ENCODE data around the gene ZNF646. TPM values are rescaled to one million over a fixed set of nuclear protein-coding genes. Genes with fewer than 3 reads are reported as not detected.

Gene ZNF646
- total RNA-seq, 1 donor from 2014 or later, result 7.5 TPM

DNA sequence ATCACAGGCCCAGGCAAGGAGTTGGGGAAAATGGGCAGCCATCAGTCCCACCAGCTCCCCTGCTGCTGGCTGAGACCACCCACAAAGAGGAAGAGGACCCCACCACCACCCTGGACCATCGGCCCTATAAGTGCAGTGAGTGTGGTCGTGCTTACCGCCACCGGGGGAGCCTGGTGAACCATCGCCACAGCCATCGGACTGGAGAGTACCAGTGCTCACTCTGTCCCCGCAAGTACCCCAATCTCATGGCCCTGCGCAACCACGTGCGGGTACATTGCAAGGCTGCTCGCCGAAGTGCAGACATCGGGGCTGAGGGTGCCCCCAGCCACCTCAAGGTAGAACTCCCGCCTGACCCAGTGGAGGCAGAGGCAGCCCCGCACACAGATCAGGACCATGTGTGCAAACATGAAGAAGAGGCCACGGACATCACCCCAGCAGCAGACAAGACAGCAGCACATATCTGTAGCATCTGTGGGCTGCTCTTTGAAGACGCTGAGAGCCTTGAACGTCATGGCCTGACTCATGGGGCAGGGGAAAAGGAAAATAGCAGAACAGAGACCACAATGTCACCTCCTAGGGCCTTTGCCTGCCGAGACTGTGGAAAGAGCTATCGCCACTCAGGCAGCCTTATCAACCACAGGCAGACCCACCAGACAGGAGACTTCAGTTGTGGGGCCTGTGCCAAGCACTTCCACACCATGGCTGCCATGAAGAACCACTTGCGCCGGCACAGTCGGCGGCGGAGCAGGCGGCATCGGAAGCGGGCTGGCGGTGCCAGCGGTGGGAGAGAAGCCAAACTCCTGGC lies 3.6 kb downstream of the ZNF646 start:
- Histone ChIP-seq H3K9ac (no peak overlapping the region), H3K27ac (no peak overlapping the region), H3K9me3 (ENCODE audit: low read depth) (no peaks in the 10 kb centered on the region), H2AFZ (replicated peaks) (no peak overlapping the region), H3K27me3 (no peaks in the 10 kb centered on the region), H3K4me1 (peaks cover 6% of the 10 kb centered on the region), H3K79me2 (ENCODE audit: low read depth) (peaks cover 34% of the 10 kb centered on the region), H3F3A (ENCODE audit: low read depth) (peaks cover 21% of the 10 kb centered on the region), H3K4me2 (no peak overlapping the region), H3K36me3 (no peaks in the 10 kb centered on the region), H4K20me1 (ENCODE audit: low read depth) (peaks cover 57% of the 10 kb centered on the region), H3K4me3 (no peak overlapping the region)
- no peak overlapping the region for H3K4me3 Mint-ChIP-seq
- H3K4me1 Mint-ChIP-seq, result peaks cover 10% of the 10 kb centered on the region
- peaks cover 22% of the 10 kb centered on the region for H3K36me3 Mint-ChIP-seq
- TF ChIP-seq, protein P1, sequence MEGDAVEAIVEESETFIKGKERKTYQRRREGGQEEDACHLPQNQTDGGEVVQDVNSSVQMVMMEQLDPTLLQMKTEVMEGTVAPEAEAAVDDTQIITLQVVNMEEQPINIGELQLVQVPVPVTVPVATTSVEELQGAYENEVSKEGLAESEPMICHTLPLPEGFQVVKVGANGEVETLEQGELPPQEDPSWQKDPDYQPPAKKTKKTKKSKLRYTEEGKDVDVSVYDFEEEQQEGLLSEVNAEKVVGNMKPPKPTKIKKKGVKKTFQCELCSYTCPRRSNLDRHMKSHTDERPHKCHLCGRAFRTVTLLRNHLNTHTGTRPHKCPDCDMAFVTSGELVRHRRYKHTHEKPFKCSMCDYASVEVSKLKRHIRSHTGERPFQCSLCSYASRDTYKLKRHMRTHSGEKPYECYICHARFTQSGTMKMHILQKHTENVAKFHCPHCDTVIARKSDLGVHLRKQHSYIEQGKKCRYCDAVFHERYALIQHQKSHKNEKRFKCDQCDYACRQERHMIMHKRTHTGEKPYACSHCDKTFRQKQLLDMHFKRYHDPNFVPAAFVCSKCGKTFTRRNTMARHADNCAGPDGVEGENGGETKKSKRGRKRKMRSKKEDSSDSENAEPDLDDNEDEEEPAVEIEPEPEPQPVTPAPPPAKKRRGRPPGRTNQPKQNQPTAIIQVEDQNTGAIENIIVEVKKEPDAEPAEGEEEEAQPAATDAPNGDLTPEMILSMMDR (IDR thresholded peaks at IDR 0.05), result no peak
- TF ChIP-seq EZH2phosphoT487 (IDR thresholded peaks at IDR 0.05) (no peak), EZH2 (IDR thresholded peaks at IDR 0.05) (no peak)
- no peaks in the 10 kb centered on the region for H3K9me3 Mint-ChIP-seq
- DNase-seq (ENCODE audit: low spot score), result no peak
- no peak overlapping the region for H3K27ac Mint-ChIP-seq
- peaks cover 13% of the 10 kb centered on the region for H3K27me3 Mint-ChIP-seq (ENCODE audit: insufficient read depth, low read depth)

DNA sequence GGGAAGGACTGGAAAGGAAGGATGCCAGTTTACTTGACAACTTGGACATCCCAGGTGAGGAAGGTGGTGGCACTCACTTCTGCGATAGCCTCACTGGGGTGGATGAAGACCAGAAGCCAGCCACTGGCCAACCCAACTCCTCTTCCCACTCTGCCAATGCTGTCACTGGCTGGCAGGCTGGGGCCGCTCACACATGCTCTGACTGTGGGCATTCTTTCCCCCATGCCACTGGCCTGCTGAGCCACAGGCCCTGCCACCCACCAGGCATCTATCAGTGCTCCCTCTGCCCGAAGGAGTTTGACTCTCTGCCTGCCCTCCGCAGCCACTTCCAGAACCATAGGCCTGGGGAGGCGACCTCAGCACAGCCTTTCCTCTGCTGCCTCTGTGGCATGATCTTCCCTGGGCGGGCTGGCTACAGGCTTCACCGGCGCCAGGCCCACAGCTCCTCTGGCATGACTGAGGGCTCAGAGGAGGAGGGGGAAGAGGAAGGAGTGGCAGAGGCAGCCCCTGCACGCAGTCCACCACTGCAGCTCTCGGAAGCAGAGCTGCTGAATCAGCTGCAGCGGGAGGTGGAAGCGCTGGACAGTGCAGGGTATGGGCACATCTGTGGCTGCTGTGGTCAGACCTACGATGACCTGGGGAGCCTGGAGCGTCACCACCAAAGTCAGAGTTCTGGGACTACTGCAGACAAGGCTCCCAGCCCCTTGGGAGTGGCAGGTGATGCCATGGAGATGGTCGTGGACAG lies 4.5 kb downstream of the ZNF646 start:
- Histone ChIP-seq H2AFZ (replicated peaks) (no peak overlapping the region), H3F3A (ENCODE audit: low read depth) (peaks cover 15% of the 10 kb centered on the region), H3K27me3 (no peaks in the 10 kb centered on the region), H3K36me3 (no peaks in the 10 kb centered on the region), H3K9ac (no peak overlapping the region), H3K4me3 (no peak overlapping the region), H3K4me2 (no peak overlapping the region), H3K4me1 (peaks cover 6% of the 10 kb centered on the region), H3K79me2 (ENCODE audit: low read depth) (peaks cover 31% of the 10 kb centered on the region), H3K27ac (no peak overlapping the region), H3K9me3 (ENCODE audit: low read depth) (no peaks in the 10 kb centered on the region), H4K20me1 (ENCODE audit: low read depth) (peaks cover 59% of the 10 kb centered on the region)
- Mint-ChIP-seq H3K27me3 (ENCODE audit: insufficient read depth, low read depth) (peaks cover 13% of the 10 kb centered on the region), H3K27ac (no peak overlapping the region), H3K4me1 (peaks cover 10% of the 10 kb centered on the region), H3K4me3 (no peak overlapping the region), H3K36me3 (peaks cover 24% of the 10 kb centered on the region), H3K9me3 (no peaks in the 10 kb centered on the region)
- TF ChIP-seq, protein P1 (IDR thresholded peaks at IDR 0.05), result no peak
- no peak for TF ChIP-seq EZH2 (IDR thresholded peaks at IDR 0.05)
- no peak for TF ChIP-seq EZH2phosphoT487 (IDR thresholded peaks at IDR 0.05)
- DNase-seq (ENCODE audit: low spot score), result no peak

DNA sequence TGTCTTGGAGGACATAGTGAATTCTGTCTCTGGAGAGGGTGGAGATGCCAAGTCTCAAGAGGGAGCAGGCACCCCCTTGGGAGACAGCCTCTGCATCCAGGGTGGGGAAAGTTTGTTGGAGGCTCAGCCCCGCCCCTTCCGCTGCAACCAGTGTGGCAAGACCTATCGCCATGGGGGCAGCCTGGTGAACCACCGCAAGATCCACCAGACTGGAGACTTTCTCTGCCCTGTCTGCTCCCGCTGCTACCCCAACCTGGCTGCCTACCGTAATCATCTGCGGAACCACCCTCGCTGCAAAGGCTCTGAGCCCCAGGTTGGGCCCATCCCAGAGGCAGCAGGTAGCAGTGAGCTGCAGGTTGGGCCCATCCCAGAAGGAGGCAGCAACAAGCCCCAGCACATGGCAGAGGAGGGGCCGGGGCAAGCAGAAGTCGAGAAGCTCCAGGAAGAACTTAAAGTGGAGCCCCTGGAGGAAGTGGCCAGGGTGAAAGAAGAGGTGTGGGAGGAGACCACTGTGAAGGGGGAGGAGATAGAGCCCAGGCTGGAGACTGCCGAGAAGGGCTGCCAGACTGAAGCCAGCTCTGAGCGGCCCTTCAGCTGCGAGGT lies 5.2 kb downstream of the ZNF646 start:
- no peaks in the 10 kb centered on the region for H3K9me3 ChIP-seq (ENCODE audit: low read depth)
- no peak for TF ChIP-seq EZH2phosphoT487 (IDR thresholded peaks at IDR 0.05)
- TF ChIP-seq EZH2 (IDR thresholded peaks at IDR 0.05), result no peak
- TF ChIP-seq, protein P1 (IDR thresholded peaks at IDR 0.05), result no peak
- no peaks in the 10 kb centered on the region for H3K27me3 ChIP-seq
- Mint-ChIP-seq H3K4me3 (no peak overlapping the region), H3K9me3 (no peaks in the 10 kb centered on the region), H3K4me1 (peaks cover 10% of the 10 kb centered on the region), H3K36me3 (peaks cover 24% of the 10 kb centered on the region), H3K27ac (no peak overlapping the region), H3K27me3 (ENCODE audit: insufficient read depth, low read depth) (peaks cover 13% of the 10 kb centered on the region)
- no peak overlapping the region for H3K27ac ChIP-seq
- H3K4me3 ChIP-seq, result no peak overlapping the region
- no peak overlapping the region for H3K9ac ChIP-seq
- H3K4me1 ChIP-seq, result peaks cover 6% of the 10 kb centered on the region
- H4K20me1 ChIP-seq (ENCODE audit: low read depth), result peaks cover 59% of the 10 kb centered on the region
- H3K79me2 ChIP-seq (ENCODE audit: low read depth), result peaks cover 31% of the 10 kb centered on the region
- DNase-seq (ENCODE audit: low spot score), result no peak
- H2AFZ ChIP-seq (replicated peaks), result no peak overlapping the region
- no peaks in the 10 kb centered on the region for H3K36me3 ChIP-seq
- no peak overlapping the region for H3K4me2 ChIP-seq
- peaks cover 10% of the 10 kb centered on the region for H3F3A ChIP-seq (ENCODE audit: low read depth)

All from neural progenitor cell (in vitro differentiated cells).